HG03103 (cell line): ENCODE measurements around the gene USP15.

Experiments used
- ATAC-seq: cut with Tn5 transposase; IDR thresholded peaks from one replicate; pipeline ENCODE4 v1.9.1; 2021; ENCODE audit warnings: low read depth; ENCODE audit not compliant: unreplicated experiment

Gene USP15

DNA sequence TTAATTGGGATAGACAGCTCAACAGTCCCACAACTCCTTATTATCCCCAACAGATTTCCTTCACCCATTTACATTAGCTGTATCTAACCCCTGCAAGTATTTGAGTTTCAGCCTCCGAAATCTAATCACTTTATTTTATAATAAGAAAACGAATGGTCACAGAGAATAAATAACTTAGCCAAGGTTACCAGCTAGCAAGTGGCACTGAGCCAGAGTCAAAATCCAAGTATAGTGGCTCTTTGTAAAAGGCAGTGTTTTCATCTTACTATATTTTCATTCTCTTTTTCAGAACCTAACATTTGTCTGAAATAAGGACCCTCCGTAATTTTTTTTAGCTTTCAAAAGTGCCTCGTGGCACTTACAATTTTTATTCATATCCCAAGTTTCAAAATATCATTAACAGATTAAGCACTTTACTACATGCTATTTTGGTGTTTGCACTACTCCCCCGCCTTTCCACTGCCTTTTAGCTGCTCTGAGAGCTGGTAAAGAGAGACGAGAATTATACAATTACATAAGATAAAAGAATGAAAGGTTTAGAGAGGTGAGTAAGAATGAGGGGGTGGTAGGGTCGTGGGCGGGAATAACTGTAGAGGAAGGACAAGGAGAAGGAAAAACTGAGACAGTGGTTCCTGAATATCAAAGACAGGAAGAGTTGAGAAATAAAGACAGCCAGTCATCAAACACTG, 3.7 kb upstream of the USP15 start:
- no peak for ATAC-seq

DNA sequence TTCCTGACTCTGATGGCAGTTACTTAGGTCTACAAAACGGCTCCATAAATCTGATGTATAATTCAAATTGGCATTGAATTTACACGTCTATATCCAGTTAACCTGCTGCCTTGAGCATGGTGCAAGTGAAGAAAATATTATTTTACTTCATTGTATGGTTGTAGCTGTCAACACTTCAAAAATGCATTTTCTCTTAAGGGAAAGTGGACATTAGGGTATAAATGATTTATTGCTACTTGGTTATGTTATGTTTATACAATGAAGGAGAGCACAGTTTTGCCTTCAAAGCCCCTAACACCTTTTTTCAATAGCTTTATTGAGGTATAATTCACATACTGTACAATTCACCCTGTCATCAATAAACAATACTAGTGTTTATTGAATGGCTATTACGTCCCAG, 2.0 kb upstream of the USP15 start:
- ATAC-seq, result no peak

DNA sequence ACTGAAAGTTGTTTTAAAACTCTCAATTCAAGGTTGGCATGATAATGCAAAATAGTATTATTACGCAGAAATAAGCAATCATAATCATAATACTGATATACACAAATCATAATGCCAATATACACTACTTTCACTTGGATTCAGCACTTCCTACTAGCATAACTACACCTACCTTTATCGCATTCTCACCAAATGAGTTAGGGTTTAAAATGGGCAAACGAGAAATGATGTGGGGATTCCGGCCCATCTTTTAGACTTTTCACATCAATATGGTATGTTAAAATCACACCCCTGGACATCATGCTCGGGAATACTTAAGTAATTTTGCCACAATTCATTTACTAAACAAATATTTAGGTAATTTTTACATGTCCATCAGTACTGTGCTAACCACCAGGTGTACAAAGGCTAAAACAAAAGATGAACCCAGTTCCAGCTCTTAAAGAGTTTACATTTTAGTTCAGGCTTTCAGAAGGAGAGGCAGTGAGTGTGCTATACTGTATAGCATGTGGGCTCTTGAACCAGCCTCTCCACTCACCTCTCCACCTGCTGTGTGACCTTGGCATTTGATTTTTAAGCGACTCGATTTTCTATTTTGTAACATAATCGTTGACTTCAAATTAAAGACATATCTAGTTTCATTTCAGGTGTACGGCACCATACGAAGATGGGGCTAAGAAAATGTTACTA, 1.1 kb upstream of the USP15 start:
- no peak for ATAC-seq

DNA sequence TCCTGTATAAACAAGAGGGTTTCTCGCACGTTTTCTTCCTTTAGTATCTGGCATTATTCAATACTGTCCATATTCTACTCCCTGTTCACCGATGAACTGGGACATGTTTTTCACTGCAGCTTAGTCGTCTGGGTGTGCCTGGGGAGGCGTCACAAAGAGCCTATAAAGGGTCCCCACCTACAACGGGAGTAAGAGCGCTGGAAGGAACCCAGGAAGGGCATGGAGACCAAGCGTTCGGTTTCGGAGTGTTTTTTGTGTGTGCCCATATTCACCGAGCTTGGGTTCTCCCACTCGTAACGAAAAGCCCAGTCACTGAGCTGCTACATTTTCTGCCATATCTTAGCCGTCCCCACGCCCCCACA, 592 bp upstream of the USP15 start:
- ATAC-seq, result peak; percentile 3

DNA sequence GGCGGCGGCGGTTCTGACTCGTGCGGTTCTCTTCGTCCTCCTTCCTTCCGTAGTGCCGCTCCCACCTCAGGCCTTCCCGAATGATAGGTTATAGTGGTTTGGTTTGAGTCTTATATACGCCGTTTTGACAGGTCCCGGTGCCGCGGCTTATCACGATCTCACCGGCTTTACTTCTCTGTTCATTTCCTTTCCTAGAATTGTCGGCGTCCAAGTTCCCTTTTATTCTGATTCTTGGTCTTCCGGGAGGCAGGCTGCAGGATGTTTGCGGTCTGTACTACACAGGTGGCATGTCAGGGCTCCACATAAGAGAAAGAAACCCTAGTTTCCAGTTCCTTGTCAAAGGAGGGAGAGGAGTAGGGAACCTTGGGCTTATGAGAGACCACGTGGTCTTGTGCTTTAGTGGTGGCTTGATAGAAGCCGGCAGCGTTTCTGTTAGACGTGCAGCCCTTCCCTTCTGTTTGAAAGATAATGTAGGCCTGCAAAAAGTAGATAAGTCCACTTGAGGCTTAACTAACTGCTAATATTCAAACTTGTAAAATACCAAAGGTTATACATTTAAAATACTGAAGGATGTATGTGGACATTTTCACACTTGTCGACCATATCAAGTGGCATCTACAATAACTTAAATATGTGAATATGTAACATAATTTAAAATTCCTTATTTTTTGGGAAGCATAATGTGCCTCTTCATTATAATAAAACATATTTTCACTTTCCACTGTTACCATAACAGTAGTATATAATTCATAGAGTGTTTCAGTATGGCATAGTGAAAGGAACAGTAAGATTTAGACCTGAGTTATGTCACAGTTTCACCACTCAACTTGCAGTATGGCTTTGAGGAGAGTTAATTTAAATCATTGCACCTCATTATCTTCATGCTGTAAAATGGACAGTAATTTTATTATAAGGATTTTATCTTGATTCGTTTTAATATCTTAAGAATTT, 804 bp downstream of the USP15 start:
- ATAC-seq, result peak; percentile 42

DNA sequence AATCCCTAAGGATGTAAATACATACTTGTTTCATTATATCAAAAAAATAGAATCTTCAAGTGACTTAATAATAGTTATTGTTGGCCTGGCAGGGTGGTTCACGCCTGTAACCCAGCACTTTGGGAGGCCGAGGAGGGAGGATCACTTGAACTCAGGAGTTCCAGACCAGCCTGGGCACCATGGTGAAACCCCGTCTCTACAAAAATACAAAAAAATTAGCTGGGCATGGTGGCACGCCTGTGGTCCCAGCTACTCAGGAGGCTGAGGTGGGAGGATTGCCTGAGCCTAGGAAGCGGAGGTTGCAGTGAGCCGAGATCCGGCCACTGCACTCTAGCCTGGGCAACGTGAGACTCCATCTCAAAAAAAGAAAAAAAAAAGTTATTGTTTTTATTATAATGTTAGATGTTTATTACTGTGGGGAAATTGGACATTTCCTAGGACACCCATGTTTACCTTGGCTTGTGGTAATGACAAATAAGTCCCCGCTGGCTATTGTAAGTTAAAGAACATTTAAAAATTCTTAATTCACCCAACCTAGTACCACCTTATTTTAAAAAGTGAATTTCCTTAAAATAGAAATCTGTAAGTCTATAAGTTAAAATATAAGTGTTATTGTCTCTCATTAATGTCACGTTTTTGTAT, 1.8 kb downstream of the USP15 start:
- no peak for ATAC-seq

DNA sequence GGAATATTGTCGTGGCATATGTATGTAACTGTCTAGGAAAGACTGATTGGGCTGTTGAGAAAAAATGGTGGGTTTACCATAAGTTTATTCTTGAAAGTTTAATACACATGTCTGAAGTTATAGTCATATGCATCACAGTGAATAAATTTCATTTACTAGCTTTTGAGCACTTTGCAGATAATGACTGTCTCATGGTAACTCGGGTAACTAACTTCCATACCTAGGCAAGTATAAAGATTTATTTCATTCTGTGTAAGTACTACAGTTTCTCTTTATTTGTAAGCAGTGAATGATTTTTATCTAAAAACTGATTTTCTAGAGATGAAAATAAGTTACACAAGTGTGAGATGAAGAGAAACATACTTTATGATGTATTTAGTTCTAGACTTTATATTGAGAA, 3.0 kb downstream of the USP15 start:
- ATAC-seq, result no peak

DNA sequence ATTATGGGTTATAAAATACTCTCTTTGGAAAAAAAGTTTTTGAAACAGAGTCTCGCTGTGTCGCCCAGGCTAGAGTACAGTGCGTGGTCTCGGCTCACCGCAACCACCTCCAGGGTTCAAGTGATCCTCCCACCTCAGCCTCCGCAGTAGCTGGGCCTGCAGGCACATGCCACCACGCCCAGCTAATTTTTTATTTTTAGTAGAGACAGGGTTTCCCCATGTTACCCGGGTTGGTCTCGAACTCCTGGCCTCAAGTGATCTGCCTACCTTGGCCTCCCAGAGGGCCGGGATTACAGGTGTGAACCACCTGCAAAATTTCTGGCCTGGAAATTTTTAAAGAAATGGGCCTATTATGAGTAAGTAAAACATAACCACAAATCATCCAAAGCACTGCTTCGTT, 3.8 kb downstream of the USP15 start:
- no peak for ATAC-seq

DNA sequence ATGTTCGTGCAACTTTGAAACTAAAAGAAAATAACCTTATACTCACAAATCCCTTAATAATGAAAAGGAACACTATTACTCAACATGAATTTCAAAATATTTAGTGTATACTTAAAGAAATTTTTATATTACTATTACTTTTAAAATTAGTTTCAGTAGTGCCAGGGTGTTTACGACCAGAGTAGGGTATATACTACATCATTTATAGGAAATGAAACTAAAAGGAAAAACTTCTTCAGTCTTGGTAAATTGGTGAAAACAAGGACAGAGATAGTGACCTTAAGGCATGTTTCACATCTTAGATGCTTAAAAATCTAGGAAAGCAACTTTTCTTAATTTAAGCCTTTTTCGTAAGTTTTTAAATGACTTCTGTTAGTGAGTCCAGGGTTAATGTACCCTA, 4.5 kb downstream of the USP15 start:
- ATAC-seq, result no peak

DNA sequence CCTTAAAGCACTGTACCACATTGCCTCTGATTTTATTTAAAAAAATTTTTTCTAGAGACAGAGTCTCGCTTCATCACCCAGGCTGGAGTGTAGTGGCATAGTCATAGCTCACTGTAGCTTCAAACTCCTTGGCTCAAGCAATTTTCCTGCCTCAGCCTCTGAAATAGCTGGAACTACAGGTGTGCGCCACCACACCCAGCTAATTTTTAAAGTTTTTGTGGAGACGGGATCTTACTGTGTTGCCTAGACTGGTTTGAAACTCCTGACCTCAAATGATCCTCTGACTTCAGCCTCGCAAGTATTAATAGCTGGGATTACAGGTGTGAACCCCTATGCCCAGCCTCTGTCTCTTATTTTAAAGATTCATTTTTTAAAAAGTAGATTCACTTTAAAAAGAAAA, 5.3 kb downstream of the USP15 start:
- ATAC-seq, result no peak

DNA sequence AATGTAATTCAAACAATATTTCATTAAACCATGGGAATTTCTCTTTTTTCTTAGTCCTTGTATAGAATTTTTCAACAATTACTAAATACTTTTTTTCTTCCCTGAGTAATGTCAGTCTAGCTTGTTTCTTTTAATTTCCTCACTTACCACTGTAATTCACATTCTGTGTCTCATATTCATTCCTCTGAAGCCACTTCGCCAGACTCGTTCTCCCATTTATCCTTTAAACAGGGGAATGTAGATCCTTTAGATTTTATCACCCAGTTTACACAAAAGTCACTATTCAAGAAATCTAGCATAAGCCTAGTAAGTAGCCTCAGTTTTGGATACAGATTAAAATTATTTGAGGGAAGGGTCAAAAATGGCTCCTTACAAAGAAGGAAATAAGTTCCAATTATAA, 6.8 kb downstream of the USP15 start:
- no peak for ATAC-seq

DNA sequence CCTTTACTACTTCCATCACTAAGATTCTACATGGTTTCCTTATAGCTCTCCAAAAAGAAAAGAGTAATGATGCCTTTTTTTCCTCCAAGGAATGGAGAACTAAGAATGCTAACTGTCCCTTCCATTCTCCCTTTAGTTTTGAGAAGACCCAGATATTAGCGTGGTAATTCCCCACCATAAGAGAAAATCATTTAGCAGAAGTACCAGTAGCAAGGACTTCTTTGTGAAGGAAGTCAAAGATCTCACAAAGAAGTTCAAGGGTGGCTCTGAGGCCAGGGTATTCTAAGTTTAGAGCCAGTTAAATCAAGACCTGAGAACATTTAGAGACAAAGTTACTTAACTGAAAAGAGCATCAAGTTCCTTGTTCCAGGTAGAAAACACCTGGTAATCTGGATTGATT, 7.3 kb downstream of the USP15 start:
- peak; percentile 38 for ATAC-seq

DNA sequence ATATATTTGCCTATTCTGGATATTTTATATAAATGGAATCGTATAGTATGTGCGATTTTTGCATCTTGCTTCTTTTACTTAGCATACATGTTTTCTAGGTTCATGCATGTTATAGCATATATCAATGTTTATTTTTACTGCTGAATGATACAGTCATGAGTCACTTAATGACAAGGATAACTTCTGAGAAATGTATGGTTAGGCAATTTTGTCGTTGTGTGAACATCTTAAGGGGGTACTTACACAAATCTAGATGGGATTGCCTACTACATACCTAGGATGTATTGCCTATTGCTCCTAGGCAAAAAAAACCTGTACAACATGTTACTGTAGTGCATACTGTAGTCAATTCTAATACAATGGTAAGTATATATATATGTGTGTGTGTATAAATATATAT, 8.8 kb downstream of the USP15 start:
- ATAC-seq, result no peak

DNA sequence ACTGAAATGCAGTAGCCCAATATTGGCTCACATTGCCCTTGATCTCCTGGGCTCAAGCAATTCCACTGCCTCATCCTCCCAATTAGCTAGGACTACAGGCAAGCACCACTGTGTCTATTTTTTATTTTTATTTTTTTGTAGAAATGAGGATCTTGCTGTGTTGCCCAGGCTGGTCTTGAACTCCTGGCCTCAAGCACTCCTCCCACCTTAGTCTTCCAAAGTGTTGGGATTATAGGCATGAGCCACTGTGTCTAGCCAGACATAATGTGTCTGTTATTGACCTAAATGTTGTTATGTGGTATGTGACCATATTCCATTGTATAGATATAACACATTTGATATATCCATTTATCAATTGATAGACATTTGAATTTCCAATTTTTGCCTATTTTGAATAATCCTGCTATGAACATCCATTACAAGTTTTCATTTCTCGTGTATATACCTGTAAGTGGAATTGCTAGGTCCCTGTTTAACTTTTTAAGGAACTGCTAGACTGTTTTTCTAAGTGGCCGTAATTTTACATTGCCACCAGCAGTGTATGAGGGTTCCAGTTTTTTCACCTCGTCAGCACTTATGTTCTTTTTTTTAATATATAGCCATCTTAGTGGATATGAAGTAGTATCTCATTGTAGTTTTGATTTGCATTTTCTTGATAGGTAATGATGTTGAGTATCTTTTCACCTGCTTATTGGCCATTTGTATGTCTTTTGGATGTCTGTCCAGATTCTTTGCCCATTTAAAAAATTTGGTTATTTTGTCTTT, 9.4 kb downstream of the USP15 start:
- ATAC-seq, result no peak

DNA sequence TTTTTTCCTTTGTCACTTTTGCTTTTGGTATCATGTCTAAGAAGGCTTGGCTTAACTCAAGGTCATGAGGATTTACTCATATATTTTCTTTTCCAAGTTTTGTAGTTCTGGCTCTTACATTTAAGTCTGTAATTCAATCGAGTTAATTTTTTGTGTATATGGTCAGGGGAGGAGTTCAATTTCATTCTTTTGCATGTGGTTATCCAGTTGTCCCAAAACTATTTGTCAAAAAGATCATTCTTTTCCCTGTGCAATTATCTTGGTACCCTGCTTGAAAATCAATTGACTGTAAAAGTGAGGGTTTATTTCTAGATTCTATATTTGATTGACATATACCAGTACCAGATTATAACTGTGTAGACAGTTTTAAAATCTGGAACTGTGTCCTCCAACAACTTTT, 10.2 kb downstream of the USP15 start:
- no peak for ATAC-seq

DNA sequence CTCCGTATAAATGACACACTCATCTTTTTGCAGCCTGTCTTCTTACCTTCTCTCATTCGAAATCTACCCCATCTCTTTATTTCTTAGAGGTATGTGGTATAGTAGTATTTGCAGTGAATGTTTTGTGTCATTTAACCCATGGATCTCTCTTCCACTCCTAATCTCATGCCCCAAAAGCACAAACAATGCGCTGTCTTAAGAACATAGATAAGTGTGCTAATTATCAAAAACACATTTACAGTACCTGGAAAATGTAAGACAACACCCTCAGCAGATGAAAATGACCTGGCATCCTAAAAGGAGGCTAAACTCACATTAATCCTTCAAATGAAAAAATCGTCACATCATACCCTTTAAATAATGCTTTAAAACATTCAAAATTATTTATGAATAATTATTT, 10.7 kb downstream of the USP15 start:
- no peak for ATAC-seq

DNA sequence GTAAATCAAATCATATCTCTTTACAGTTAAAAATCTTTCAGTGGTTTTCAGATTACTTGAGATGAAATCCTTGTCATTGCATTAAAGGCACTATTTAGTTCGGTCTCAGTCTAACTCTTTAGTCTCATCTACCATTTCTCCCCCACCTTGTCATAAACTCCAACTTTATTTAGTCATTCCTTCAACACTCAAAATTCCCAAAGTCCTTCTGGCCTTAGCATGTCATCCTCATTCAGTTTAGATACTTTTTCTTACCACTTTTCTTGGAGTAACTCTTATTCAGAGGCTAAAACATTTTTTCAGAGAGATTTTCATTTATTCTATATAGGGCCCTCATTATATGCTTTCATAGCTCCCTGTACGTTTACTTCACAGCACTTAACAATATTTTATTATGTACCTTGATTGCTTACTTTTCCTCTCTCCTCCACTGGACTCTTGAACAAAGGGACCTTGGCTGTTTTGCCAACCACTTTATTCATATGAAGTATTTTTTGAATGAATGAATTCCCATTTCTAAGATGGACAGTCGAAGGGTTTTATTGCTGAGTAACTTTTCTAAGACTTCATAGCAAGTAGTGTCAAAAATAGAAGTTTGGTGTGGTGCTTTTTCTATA, 12.8 kb downstream of the USP15 start:
- no peak for ATAC-seq

DNA sequence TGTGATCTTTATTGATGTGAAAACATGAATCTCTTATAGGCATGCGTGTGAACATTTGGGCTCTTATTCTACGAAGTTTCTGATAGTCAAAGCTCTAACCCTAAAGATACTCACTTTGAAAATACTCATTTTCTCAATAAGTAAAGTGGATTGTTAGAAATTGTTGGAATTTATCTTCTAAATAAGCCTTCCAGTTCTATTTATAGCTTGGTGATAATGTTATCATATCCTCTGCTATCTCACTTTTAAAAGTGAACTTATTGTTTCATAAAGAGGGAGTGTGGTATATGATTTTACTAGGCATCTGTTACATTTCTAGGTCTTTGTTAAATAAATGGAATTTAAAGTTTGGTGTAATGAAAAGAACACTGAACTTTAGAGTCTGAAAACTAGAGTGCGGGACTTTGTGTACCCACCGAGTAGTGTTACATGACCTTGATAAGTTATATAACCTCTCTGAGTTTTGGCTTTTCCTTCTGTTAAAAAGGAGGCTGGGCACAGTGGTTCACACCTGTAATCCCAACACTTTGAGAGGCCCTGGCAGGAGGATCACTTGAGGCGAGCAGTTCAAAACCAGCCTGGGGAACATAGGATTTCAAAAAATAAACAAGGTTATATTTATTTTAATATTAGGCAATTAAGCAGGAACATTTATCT, 13.6 kb downstream of the USP15 start:
- ATAC-seq, result no peak

DNA sequence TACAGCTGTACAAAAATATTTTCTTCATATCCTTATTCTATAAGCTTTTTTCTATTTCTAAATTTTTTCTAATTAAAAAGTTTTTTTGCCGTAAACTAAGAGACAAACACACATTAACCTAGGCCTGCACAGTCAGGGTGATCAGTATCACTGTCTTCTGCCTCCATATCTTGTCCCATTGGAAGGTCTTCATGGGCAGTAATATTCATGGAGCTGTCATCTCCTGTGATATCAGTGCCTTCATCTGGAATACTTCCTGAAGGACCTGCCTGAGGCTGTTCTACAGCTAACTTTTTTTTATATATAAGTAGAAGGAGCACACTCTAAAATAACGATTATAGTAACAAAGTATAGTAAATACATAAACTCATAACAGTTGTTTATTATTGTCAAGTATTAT, 17.8 kb downstream of the USP15 start:
- ATAC-seq, result no peak
